ENCODE measurements around the gene SLC25A21.
A peak's percentile ranks its signal among the peaks of the same experiment; 100 is the strongest.

SLC25A21 gene

GRCh38 chr14:37145395-37145794 is 27.0 kb downstream of the SLC25A21 start (continued):
- TF ChIP-seq TSHZ1 (tag by site-specific recombination; IDR thresholded peaks at IDR 0.05; ENCODE audit: borderline replicate concordance) (peak; percentile 58; the same call in 1 of the 2 replicates), GFI1B (tag by site-specific recombination; IDR thresholded peaks at IDR 0.05) (peak; percentile 33; the same call in 1 of the 2 replicates)

- TF ChIP-seq ZNF768 (tag by site-specific recombination; IDR thresholded peaks at IDR 0.05), result peak; percentile 29; the same call in 1 of the 2 replicates
- peak; percentile 71; the same call in 1 of the 2 replicates for TF ChIP-seq ZNF121 (tag by site-specific recombination; IDR thresholded peaks at IDR 0.05)
- TF ChIP-seq ZNF23 (tag by site-specific recombination; IDR thresholded peaks at IDR 0.05; ENCODE audit: borderline replicate concordance), result no peak
- no peaks in the 10 kb centered on the region for H3K9me3 ChIP-seq (ENCODE audit: control insufficient read depth, insufficient read depth, low read depth, low read length)
- POLR2A ChIA-PET, result no interaction called here
- no peak overlapping the region for H3K4me3 ChIP-seq (ENCODE audit: low read depth, low read length)
- CTCF ChIA-PET, result interaction anchor here (0.6 to 1.2 kb wide), 5 partner anchors 27 to 1066 kb away, joined by 3 to 6 read pairs (median 3); no protein-coding TSS in a partner anchor
- H3K36me3 ChIP-seq (ENCODE audit: control insufficient read depth in 2 of 2, insufficient read depth in 1 of 2, low read length in 2 of 2), result no peaks in the 10 kb centered on the region
- H3K4me1 ChIP-seq (ENCODE audit: control insufficient read depth, insufficient read depth, low read length), result 0 out of 2 replicates have a peak, but pooled peaks cover 6% of the 10 kb centered on the region
- no peak overlapping the region for H3K27ac ChIP-seq (ENCODE audit: extremely low read depth, low read depth, low read length)
Observed at GRCh38 chr14:37144729-37145363, 27.6 kb downstream of the SLC25A21 start.

- ChIA-PET POLR2A (interaction anchor here (0.7 to 1.3 kb wide), 2 partner anchors 18 to 28 kb away, joined by 3 to 4 read pairs; no protein-coding TSS in a partner anchor), CTCF (interaction anchor here (0.8 to 1.3 kb wide), 4 partner anchors 25 to 539 kb away, joined by 3 to 5 read pairs (median 4); no protein-coding TSS in a partner anchor)
Observed at GRCh38 chr14:37143475-37143874, 28.9 kb downstream of the SLC25A21 start.

More at GRCh38 chr14:37143475-37143874, 28.9 kb downstream of the SLC25A21 start:
- Histone ChIP-seq H3K27ac (ENCODE audit: extremely low read depth, low read depth, low read length) (no peak overlapping the region), H3K36me3 (ENCODE audit: control insufficient read depth in 2 of 2, insufficient read depth in 1 of 2, low read length in 2 of 2) (no peaks in the 10 kb centered on the region), H3K9me3 (ENCODE audit: control insufficient read depth, insufficient read depth, low read depth, low read length) (no peaks in the 10 kb centered on the region), H3K4me3 (ENCODE audit: low read depth, low read length) (no peak overlapping the region), H3K4me1 (ENCODE audit: control insufficient read depth, insufficient read depth, low read length) (0 out of 2 replicates have a peak, but pooled peaks cover 6% of the 10 kb centered on the region)
- TF ChIP-seq BCL6B (tag by site-specific recombination; IDR thresholded peaks at IDR 0.05), result no peak
- TF ChIP-seq ZNF768 (tag by site-specific recombination; IDR thresholded peaks at IDR 0.05), result no peak
- TF ChIP-seq ZNF184 (tag by site-specific recombination; IDR thresholded peaks at IDR 0.05), result no peak
- TF ChIP-seq ZNF776 (tag by site-specific recombination; IDR thresholded peaks at IDR 0.05; ENCODE audit: borderline replicate concordance), result no peak
- TF ChIP-seq ZNF404 (tag by site-specific recombination; IDR thresholded peaks at IDR 0.05), result no peak
- TF ChIP-seq ZNF501 (tag by site-specific recombination; IDR thresholded peaks at IDR 0.05), result no peak
- TF ChIP-seq KLF8 (tag by site-specific recombination; IDR thresholded peaks at IDR 0.05), result no peak
- TF ChIP-seq ZNF19 (tag by site-specific recombination; IDR thresholded peaks at IDR 0.05; ENCODE audit: low read depth), result no peak
- TF ChIP-seq ZNF394 (tag by site-specific recombination; IDR thresholded peaks at IDR 0.05; ENCODE audit: borderline replicate concordance), result no peak
- no peak for TF ChIP-seq ZNF426 (tag by site-specific recombination; IDR thresholded peaks at IDR 0.05)
- TF ChIP-seq ZBTB1 (tag by site-specific recombination; IDR thresholded peaks at IDR 0.05), result no peak
- TF ChIP-seq ZNF23 (tag by site-specific recombination; IDR thresholded peaks at IDR 0.05; ENCODE audit: borderline replicate concordance), result no peak
- no peak for TF ChIP-seq ZNF707 (tag by site-specific recombination; IDR thresholded peaks at IDR 0.05)
- TF ChIP-seq ZSCAN23 (tag by site-specific recombination; IDR thresholded peaks at IDR 0.05), result no peak
- no peak for TF ChIP-seq ZNF221 (tag by site-specific recombination; IDR thresholded peaks at IDR 0.05; ENCODE audit: borderline replicate concordance)
- TF ChIP-seq ZNF658 (tag by site-specific recombination; IDR thresholded peaks at IDR 0.05), result no peak
- TF ChIP-seq ZBTB6 (tag by site-specific recombination; IDR thresholded peaks at IDR 0.05), result no peak
- no peak for TF ChIP-seq ZNF174 (tag by site-specific recombination; IDR thresholded peaks at IDR 0.05)
